ES-I3 (cell line): ENCODE results near the gene SLC47A1.

Experiments
- H3K36me3 ChIP-seq: 2 replicates; pipeline ENCODE4 v1.6.1; 2013; ENCODE audit warnings: mild to moderate bottlenecking, low read length, control low read depth, moderate library complexity; ENCODE audit not compliant: insufficient read depth
- H3K4me1 ChIP-seq: 2 replicates; pipeline ENCODE4 v1.6.1; 2013; ENCODE audit warnings: mild to moderate bottlenecking, control low read depth, low read length; ENCODE audit not compliant: insufficient read depth
- H3K9ac ChIP-seq: 2 replicates; pipeline ENCODE4 v1.6.1; 2013; ENCODE audit warnings: low read depth, mild to moderate bottlenecking, low read length, moderate library complexity
- H3K9me3 ChIP-seq: 2 replicates; pipeline ENCODE4 v1.6.1; 2013; ENCODE audit warnings: mild to moderate bottlenecking, low read length, moderate library complexity; ENCODE audit not compliant: control insufficient read depth, insufficient read depth

Gene SLC47A1

GRCh38 chr17:19538095-19539039, 4.7 kb downstream of the SLC47A1 start:
- peaks cover 18% of the 10 kb centered on the region for H3K4me1 ChIP-seq
- no peak overlapping the region for H3K9ac ChIP-seq

GRCh38 chr17:19539040-19539399, 5.4 kb downstream of the SLC47A1 start:
- no peaks in the 10 kb centered on the region for H3K9me3 ChIP-seq
- H3K9ac ChIP-seq = no peak overlapping the region
- H3K36me3 ChIP-seq = no peaks in the 10 kb centered on the region
- H3K4me1 ChIP-seq = peaks cover 18% of the 10 kb centered on the region

More at GRCh38 chr17:19538095-19539039, 4.7 kb downstream of the SLC47A1 start:
- H3K9me3 ChIP-seq = no peaks in the 10 kb centered on the region
- no peaks in the 10 kb centered on the region for H3K36me3 ChIP-seq

GRCh38 chr17:19539841-19540311, 6.2 kb downstream of the SLC47A1 start:
- Histone ChIP-seq H3K9me3 (no peaks in the 10 kb centered on the region), H3K4me1 (peaks cover 18% of the 10 kb centered on the region), H3K9ac (no peak overlapping the region), H3K36me3 (no peaks in the 10 kb centered on the region)

GRCh38 chr17:19540706-19541370, 7.2 kb downstream of the SLC47A1 start:
- peaks cover 18% of the 10 kb centered on the region for H3K4me1 ChIP-seq
- H3K9me3 ChIP-seq = no peaks in the 10 kb centered on the region

GRCh38 chr17:19541445-19541844, 7.8 kb downstream of the SLC47A1 start:
- no peak overlapping the region for H3K9ac ChIP-seq
- H3K9me3 ChIP-seq = no peaks in the 10 kb centered on the region
- peaks cover 18% of the 10 kb centered on the region for H3K4me1 ChIP-seq
- H3K36me3 ChIP-seq = no peaks in the 10 kb centered on the region

More at GRCh38 chr17:19540706-19541370, 7.2 kb downstream of the SLC47A1 start:
- no peak overlapping the region for H3K9ac ChIP-seq
- H3K36me3 ChIP-seq = no peaks in the 10 kb centered on the region

- Histone ChIP-seq H3K4me1 (peaks cover 11% of the 10 kb centered on the region), H3K9me3 (no peaks in the 10 kb centered on the region), H3K9ac (no peak overlapping the region), H3K36me3 (no peaks in the 10 kb centered on the region)
Measured at GRCh38 chr17:19542247-19542646, 8.6 kb downstream of the SLC47A1 start.

- Histone ChIP-seq H3K36me3 (no peaks in the 10 kb centered on the region), H3K9ac (no peak overlapping the region), H3K4me1 (peaks cover 3% of the 10 kb centered on the region), H3K9me3 (no peaks in the 10 kb centered on the region)
Measured at GRCh38 chr17:19544366-19544765, 10.7 kb downstream of the SLC47A1 start.

- no peaks in the 10 kb centered on the region for H3K9me3 ChIP-seq
- peaks cover 3% of the 10 kb centered on the region for H3K4me1 ChIP-seq
- H3K36me3 ChIP-seq = no peaks in the 10 kb centered on the region
- no peak overlapping the region for H3K9ac ChIP-seq
Measured at GRCh38 chr17:19546289-19547065, 12.8 kb downstream of the SLC47A1 start.

- Histone ChIP-seq H3K4me1 (peaks cover 3% of the 10 kb centered on the region), H3K9me3 (no peaks in the 10 kb centered on the region), H3K36me3 (no peaks in the 10 kb centered on the region), H3K9ac (no peak overlapping the region)
Measured at GRCh38 chr17:19549746-19550623, 16.3 kb downstream of the SLC47A1 start.

GRCh38 chr17:19551165-19551564, 17.5 kb downstream of the SLC47A1 start:
- Histone ChIP-seq H3K9ac (no peak overlapping the region), H3K4me1 (peaks cover 3% of the 10 kb centered on the region), H3K9me3 (no peaks in the 10 kb centered on the region), H3K36me3 (no peaks in the 10 kb centered on the region)

GRCh38 chr17:19551591-19552148, 18.0 kb downstream of the SLC47A1 start:
- Histone ChIP-seq H3K9me3 (no peaks in the 10 kb centered on the region), H3K36me3 (no peaks in the 10 kb centered on the region), H3K9ac (no peak overlapping the region), H3K4me1 (peaks cover 3% of the 10 kb centered on the region)

- no peaks in the 10 kb centered on the region for H3K36me3 ChIP-seq
- no peak overlapping the region for H3K9ac ChIP-seq
- peaks cover 2% of the 10 kb centered on the region for H3K4me1 ChIP-seq
- H3K9me3 ChIP-seq = no peaks in the 10 kb centered on the region
Measured at GRCh38 chr17:19553036-19553435, 19.4 kb downstream of the SLC47A1 start.

GRCh38 chr17:19554393-19554792, 20.7 kb downstream of the SLC47A1 start:
- Histone ChIP-seq H3K9me3 (no peaks in the 10 kb centered on the region), H3K9ac (no peak overlapping the region), H3K36me3 (no peaks in the 10 kb centered on the region), H3K4me1 (no peaks in the 10 kb centered on the region)
